HG03108 (cell line): ENCODE results near the gene TAS2R13.

Experiments used
- ATAC-seq: cut with Tn5 transposase; IDR thresholded peaks from one replicate; pipeline ENCODE4 v1.9.1; 2021; ENCODE audit warnings: moderate library complexity; ENCODE audit not compliant: unreplicated experiment

Gene TAS2R13

GRCh38 chr12:10873378-10873777, 36.0 kb downstream of the TAS2R13 start:
- no peak for ATAC-seq

- no peak for ATAC-seq
Observed at GRCh38 chr12:10867381-10867780, 42.0 kb downstream of the TAS2R13 start.

GRCh38 chr12:10863512-10864218, 45.7 kb downstream of the TAS2R13 start:
- ATAC-seq = no peak

- no peak for ATAC-seq
Observed at GRCh38 chr12:10861366-10861765, 48.0 kb downstream of the TAS2R13 start.
